HG03342 (cell line): Measurements from ENCODE around the gene ADAMTSL4.
"Not testable (repeated sequence)": the region's sequence is repeated elsewhere in the genome, so short reads cannot be mapped to it uniquely, and the experiment has no call there.

Experiments
- ATAC-seq: cut with Tn5 transposase; IDR thresholded peaks from one replicate; pipeline ENCODE4 v1.9.1; 2021; ENCODE audit warnings: mild to moderate bottlenecking, moderate library complexity; ENCODE audit not compliant: unreplicated experiment

The ADAMTSL4 gene

GRCh38 chr1:150566589-150567340, 17.6 kb downstream of the ADAMTSL4 start:
- ATAC-seq: no peak

GRCh38 chr1:150567341-150567716, 18.1 kb downstream of the ADAMTSL4 start:
- peak; percentile 23 for ATAC-seq

GRCh38 chr1:150567717-150568593, 18.7 kb downstream of the ADAMTSL4 start:
- ATAC-seq: no peak

GRCh38 chr1:150568594-150568966, 19.4 kb downstream of the ADAMTSL4 start:
- ATAC-seq: no peak

- ATAC-seq: no peak
Measured at GRCh38 chr1:150572918-150573647, 23.9 kb downstream of the ADAMTSL4 start.

- ATAC-seq: not testable (repeated sequence)
Measured at GRCh38 chr1:150573648-150574071, 24.5 kb downstream of the ADAMTSL4 start.

- no peak for ATAC-seq
Measured at GRCh38 chr1:150574260-150575071, 25.3 kb downstream of the ADAMTSL4 start.

- no peak for ATAC-seq
Measured at GRCh38 chr1:150575072-150575489, 25.9 kb downstream of the ADAMTSL4 start.

GRCh38 chr1:150575518-150576366, 26.5 kb downstream of the ADAMTSL4 start:
- ATAC-seq: no peak

GRCh38 chr1:150576367-150576711, 27.1 kb downstream of the ADAMTSL4 start:
- ATAC-seq: no peak

- no peak for ATAC-seq
Measured at GRCh38 chr1:150576794-150577556, 27.8 kb downstream of the ADAMTSL4 start.

GRCh38 chr1:150577557-150578271, 28.5 kb downstream of the ADAMTSL4 start:
- no peak for ATAC-seq

GRCh38 chr1:150578272-150579109, 29.3 kb downstream of the ADAMTSL4 start:
- ATAC-seq: no peak

- ATAC-seq: peak; percentile 80
Measured at GRCh38 chr1:150579110-150579944, 30.1 kb downstream of the ADAMTSL4 start, which contains the start of gene MCL1. Gene MCL1, minus strand, starts transcription at chr1:150579610. Its CDS starts 80 bp downstream, at chr1:150579530.

- no peak for ATAC-seq
Measured at GRCh38 chr1:150579945-150580642, 30.9 kb downstream of the ADAMTSL4 start.

GRCh38 chr1:150580966-150581365, 31.8 kb downstream of the ADAMTSL4 start:
- not testable (repeated sequence) for ATAC-seq
